NCI-H128 (cell line): Measurements from ENCODE around the gene DNMBP.

ENCODE experiments used
- DNase-seq: peaks from one replicate; lab custom pipeline; 2025; ENCODE audit not compliant: unreplicated experiment; lab: John Stamatoyannopoulos, UW

Gene DNMBP

GRCh38 chr10:100009793-100010676 lies at the start of gene DNMBP:
Gene DNMBP (minus strand): TSS chr10:100009947. CDS start chr10:99972124, 37,823 bp downstream.
- DNase-seq, result peak; percentile 14

GRCh38 chr10:100057948-100058347 lies 48.2 kb upstream of the DNMBP start:
- no peak for DNase-seq

DNA sequence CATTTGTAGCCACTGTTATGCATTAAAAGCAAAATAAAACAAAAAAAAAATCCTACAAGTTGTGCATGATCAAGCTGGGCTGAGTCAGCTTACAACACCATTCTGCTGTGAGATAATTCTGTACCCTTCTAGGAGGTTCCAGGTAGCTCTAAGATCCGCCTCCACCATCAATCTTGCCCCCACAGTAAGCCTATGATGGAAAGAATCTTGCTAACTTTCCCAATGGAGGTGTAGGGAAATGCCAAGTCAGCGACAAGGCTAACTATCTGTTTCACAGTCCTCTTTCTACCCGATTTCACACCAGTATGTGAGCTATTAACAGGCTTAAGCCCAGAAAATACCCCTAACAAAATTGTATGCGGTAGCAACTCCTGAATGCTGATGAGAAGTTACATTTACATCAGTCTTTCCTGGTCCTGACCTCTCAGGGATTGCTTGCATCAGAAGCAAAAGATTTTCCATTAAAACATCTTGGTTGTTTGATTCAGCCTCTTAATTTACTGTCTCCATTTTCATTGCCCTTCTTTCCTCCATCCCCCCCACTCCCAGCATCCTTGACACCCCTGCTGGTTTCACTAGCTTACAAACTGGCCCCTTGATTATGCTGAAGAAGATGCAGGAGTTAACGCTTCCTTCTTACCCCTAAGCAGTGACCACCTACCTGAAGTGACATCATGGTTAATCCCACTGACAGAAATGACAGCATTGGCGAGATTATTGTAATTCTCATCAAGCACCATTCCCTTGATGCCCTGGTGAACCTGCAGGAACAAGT lies 44.1 kb upstream of the DNMBP start:
- DNase-seq, result no peak

DNA sequence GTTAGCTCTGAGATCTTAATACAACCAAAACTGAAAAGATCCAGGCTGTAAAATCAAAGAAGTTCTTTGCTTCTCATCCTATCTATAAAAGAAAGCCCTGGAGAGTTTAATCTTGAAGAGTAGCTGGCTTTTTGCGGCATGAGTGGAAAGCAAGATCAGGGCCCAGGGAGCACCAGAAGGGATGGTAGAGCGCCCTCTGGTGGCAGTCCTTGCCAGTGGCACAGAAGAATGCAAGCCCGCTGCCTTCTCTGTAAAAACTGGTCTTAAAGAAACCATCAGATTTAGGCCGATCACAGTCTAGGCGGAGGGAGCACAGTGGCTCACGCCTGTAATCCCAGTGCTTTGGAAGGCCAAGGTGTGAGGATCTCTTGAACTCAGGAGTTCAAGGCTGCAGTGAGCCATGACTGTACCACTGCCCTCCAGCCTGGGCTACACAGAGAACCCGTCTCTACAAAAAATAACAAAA lies 36.3 kb upstream of the DNMBP start:
- DNase-seq, result peak; percentile 12

DNA sequence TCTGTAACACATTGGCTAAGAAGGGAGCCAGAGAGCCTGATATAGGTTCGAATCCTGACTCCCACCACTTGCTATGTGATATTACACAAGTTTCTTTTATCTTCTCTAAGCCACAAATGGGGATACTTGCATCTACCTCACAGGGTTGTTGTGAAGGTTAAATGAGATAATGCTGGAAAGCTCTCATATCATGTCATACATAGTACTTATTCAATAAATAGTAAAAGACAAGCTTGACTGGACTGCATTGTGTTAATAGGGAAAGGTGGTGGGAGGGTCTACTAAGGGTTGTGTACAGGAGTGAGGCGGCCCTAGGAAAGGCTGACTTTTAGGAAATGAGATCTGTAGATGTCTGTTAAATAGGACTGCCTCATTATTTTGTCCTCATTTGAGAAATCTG lies 35.8 kb upstream of the DNMBP start:
- no peak for DNase-seq

DNA sequence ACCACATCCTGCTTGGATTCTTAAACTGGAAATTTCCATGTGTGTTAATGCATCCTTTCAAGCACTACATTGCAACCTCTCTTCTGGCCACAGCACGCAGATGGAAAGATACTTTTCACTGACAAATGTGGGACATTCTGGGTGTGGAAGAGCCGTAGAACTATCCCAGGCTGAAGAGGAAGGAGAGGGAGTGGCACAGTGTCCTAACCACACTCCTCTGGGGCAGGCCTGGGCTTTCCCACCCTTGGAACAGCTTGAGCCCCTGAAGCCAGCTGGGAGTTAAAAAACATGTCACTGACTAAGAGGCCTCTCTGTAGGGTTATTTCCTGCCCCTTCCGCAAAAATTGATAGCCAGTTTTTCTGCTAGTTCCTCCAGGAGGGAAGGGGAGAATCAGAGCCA lies 34.0 kb upstream of the DNMBP start:
- DNase-seq, result no peak

DNA sequence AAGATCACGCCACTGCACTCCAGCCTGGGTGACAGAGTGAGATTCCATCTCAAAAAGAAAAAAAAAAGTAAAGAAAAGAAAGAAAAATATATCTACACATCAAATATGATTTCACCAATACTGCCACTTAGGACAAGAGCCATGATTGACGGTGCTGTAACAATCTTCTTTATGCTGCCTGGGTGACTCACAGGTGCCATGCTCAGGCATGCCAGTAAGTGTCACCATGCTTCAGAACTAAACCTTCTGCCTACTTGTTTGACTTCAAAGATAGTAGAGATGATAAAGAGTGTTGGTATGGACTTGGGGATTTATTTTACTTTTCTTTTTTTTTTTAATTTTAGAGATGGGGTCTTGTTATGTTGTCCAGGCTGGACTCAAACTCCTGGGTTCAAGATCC lies 33.6 kb upstream of the DNMBP start:
- DNase-seq, result no peak

- DNase-seq, result no peak
Measured at GRCh38 chr10:100041306-100042002, 31.7 kb upstream of the DNMBP start.

DNA sequence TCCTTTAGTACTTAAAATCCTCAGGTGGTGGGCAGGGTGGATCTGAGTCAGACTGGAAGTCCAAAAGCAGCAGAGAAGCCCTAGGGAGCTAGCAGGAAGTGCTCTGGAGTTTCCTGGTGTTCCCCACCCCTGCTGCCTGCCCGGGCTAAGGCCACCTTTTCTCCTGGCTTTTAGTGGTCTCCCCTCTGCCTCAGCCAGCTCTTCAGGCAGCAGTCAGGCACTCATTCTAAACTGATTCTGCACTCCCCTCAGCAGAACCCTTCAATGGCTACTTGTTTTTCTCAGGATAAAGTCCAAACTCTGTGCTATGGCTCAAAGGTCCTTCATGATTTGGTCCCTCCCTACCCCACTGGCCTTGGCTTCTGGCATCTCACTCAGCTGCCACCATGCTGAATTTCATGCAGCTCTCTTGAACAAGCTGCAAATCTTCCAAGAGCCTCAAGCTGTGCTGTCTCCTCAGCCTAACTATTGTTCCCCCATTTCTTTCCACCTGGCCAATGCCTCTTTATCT lies 28.9 kb upstream of the DNMBP start:
- DNase-seq, result no peak

DNA sequence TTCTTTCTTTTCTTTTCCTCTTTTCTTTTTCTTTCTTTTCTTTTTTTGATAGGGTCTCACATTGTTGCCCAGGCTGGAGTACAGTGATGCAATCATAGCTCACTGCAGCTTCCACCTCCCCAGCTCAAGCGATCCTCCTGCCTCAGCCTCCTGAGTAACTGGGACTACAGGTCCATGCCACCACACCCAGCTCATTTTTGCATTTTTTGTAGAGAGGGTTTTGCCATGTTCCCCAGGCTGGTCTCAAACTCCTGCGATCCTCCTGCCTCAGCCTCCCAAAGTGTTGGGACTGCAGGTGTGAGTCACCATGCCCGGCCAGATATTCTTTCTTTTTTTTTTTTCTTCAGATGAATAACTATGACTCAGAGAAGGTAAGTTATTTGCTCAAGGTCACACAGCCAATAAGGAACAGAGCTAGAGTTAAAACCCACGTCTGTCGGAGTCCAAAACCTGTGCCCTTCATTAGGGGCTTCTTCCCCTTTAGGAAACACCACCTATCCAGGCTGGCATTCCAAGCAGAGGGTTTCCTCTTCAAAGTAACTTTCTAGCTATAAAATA lies 28.1 kb upstream of the DNMBP start:
- DNase-seq, result no peak

GRCh38 chr10:100036850-100037249 lies 27.1 kb upstream of the DNMBP start:
- no peak for DNase-seq

GRCh38 chr10:100033766-100034418 lies 24.1 kb upstream of the DNMBP start:
- DNase-seq, result no peak

- no peak for DNase-seq
Measured at GRCh38 chr10:100027416-100027815, 17.7 kb upstream of the DNMBP start.

DNA sequence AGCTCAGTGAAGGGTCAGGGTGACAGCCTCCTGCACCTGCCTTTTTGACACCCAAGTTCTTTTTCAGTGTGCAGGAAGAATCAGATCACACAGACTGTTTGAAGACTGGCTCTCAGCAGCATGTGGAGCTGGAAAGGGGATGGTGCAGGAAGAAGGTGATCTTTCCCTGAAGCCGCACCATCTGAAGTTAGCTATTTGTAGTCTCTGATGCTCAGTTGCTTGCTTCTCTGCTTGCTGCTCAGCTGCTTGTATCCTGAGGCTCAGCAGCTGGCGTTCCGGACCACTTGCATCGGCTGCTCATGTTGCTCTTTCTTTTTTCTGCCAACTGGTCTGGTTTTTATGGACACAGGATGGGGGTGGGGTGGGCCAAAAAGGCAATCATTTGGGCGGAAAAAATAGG lies 15.8 kb upstream of the DNMBP start:
- DNase-seq, result no peak

- DNase-seq, result no peak
Measured at GRCh38 chr10:100024748-100025147, 15.0 kb upstream of the DNMBP start.

GRCh38 chr10:100022403-100022802 lies 12.7 kb upstream of the DNMBP start:
- DNase-seq, result no peak

- no peak for DNase-seq
Measured at GRCh38 chr10:100021322-100021721, 11.6 kb upstream of the DNMBP start.

DNA sequence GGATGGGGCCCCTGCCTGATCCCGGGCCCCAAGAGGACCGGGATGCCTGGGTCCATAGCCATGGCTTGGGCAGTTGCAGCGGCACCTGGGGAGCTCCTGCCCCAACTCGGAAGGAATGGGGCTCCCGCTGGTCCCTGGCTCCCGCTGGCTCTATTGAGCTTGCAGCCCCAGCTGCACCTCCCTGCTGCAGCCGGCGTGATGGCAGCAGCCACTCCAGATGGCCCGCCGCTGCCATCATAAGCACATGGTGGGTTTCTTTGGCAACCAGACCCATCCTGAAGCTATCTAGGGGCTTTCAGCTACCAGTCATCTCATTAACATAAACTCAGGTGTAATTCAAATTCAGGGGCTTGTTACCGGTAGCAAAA lies 11.1 kb upstream of the DNMBP start:
- peak; percentile 11 for DNase-seq

GRCh38 chr10:100020142-100020885 lies 10.6 kb upstream of the DNMBP start:
- DNase-seq, result no peak

DNA sequence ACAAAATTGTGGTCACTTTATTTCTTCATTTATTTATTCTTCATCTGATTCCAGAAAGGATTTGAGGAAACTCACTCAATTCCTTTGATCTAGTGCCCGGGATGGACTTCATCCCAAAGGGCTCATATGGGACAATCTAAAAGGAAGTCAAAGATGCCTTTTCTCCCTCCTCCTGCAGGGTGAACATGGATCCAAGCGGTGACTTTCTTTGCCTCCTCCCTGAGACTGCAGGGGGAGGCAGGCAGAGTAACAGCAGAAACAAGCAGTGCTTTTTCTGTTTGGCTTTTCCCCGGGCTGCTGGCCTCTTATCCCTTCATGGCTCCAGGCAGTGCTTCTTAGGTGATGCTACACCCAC lies 10.0 kb upstream of the DNMBP start:
- no peak for DNase-seq
